ENCODE data around the gene AGBL4.
A peak's percentile ranks its signal among the peaks of the same experiment; 100 is the strongest.

AGBL4 gene

GRCh38 chr1:48693674-48694320, 1330.0 kb downstream of the AGBL4 start:
- DNase-seq (ENCODE audit: low read depth), result no peak
- no peak for TF ChIP-seq CTCF (conservative IDR thresholded peaks at IDR 0.05; ENCODE audit: low read length)

GRCh38 chr1:48693180-48693579, 1330.6 kb downstream of the AGBL4 start:
- TF ChIP-seq CTCF (conservative IDR thresholded peaks at IDR 0.05; ENCODE audit: low read length), result no peak
- H3K4me3 ChIP-seq (ENCODE audit: low read length), result no peak overlapping the region
- no peak for DNase-seq (ENCODE audit: low read depth)

More at GRCh38 chr1:48693674-48694320, 1330.0 kb downstream of the AGBL4 start:
- no peak overlapping the region for H3K4me3 ChIP-seq (ENCODE audit: low read length)

- DNase-seq (ENCODE audit: low read depth), result no peak
- TF ChIP-seq CTCF (conservative IDR thresholded peaks at IDR 0.05; ENCODE audit: low read length), result no peak
- H3K4me3 ChIP-seq (ENCODE audit: low read length), result no peak overlapping the region
These were observed 1331.5 kb downstream of the AGBL4 start for GRCh38 chr1:48692235-48692634.

- H3K4me3 ChIP-seq (ENCODE audit: low read length), result no peak overlapping the region
- no peak for DNase-seq (ENCODE audit: low read depth)
- TF ChIP-seq CTCF (conservative IDR thresholded peaks at IDR 0.05; ENCODE audit: low read length), result no peak
These were observed 1332.2 kb downstream of the AGBL4 start for GRCh38 chr1:48691429-48692001.

- no peak overlapping the region for H3K4me3 ChIP-seq (ENCODE audit: low read length)
- no peak for DNase-seq (ENCODE audit: low read depth)
- peak; percentile 41 for TF ChIP-seq CTCF (conservative IDR thresholded peaks at IDR 0.05; ENCODE audit: low read length)
These were observed 1335.5 kb downstream of the AGBL4 start for GRCh38 chr1:48688102-48688760.

- TF ChIP-seq CTCF (conservative IDR thresholded peaks at IDR 0.05; ENCODE audit: low read length), result no peak
- no peak for DNase-seq (ENCODE audit: low read depth)
- H3K4me3 ChIP-seq (ENCODE audit: low read length), result no peak overlapping the region
These were observed 1336.3 kb downstream of the AGBL4 start for GRCh38 chr1:48687282-48688045.
